IMR-90 (cell line): Measurements from ENCODE around the gene COL20A1. TPM values are rescaled to one million over a fixed set of nuclear protein-coding genes. Genes with fewer than 3 reads are reported as not detected.
A peak's percentile ranks its signal among the peaks of the same experiment; 100 is the strongest.

Experiments used
- ATAC-seq: fragments of 200-7000 bp; cut with Tn5 transposase; 2 replicates; pipeline ENCODE4 v1.9.1; 2020; ENCODE audit warnings: low read depth, mild to moderate bottlenecking, moderate library complexity
- BruUV-seq: library from RNA; stranded (reverse); fragments of 400-500 nt; replicated peaks from 2 replicates; lab custom pipeline; 2021; lab: Mats Ljungman, UMichigan
- CTCF ChIA-PET: fragments of 300-600 bp; formaldehyde crosslinking; extraction: SDS; loops from one replicate; lab custom pipeline; 2021; ENCODE audit warnings: antibody characterized with exemption; lab: Yijun Ruan, JAX
- POLR2A ChIA-PET: fragments of 300-600 bp; sonication (Branson Sonifier 250); formaldehyde crosslinking; loops from one replicate; lab custom pipeline; 2022; ENCODE audit warnings: antibody characterized with exemption; ENCODE audit not compliant: unreplicated experiment; lab: Charles Lee
- DNase-seq: peaks from one replicate; pipeline ENCODE4 v3.0.0; 2013
- H2AFZ ChIP-seq: replicated peaks from 2 replicates; pipeline ENCODE3; 2013; ENCODE audit warnings: low read length, mild to moderate bottlenecking; ENCODE audit not compliant: poor library complexity
- H2AK5ac ChIP-seq: 2 replicates; pipeline ENCODE4 v1.6.1; 2013; ENCODE audit warnings: low read depth, low read length, inconsistent platforms
- H2AK9ac ChIP-seq: replicated peaks from 2 replicates; pipeline ENCODE3; 2013; ENCODE audit warnings: mild to moderate bottlenecking, low read depth, low read length, moderate library complexity; ENCODE audit not compliant: poor library complexity
- H2BK120ac ChIP-seq: 2 replicates; pipeline ENCODE4 v1.6.1; 2013; ENCODE audit warnings: low read depth, low read length, inconsistent platforms
- H2BK15ac ChIP-seq: 3 replicates; pipeline ENCODE4 v1.6.1; 2013; ENCODE audit warnings: low read depth, low read length, inconsistent platforms
- H2BK20ac ChIP-seq: 2 replicates; pipeline ENCODE4 v1.6.1; 2013; ENCODE audit warnings: low read depth, mild to moderate bottlenecking, inconsistent platforms, low read length, moderate library complexity
- H2BK5ac ChIP-seq: 2 replicates; pipeline ENCODE4 v1.6.1; 2013; ENCODE audit warnings: mild to moderate bottlenecking, low read depth, low read length, inconsistent platforms; ENCODE audit not compliant: poor library complexity, severe bottlenecking
- H3K14ac ChIP-seq: replicated peaks from 2 replicates; pipeline ENCODE4 v1.6.1; 2013; ENCODE audit warnings: low read depth, low read length, inconsistent platforms
- H3K18ac ChIP-seq: 2 replicates; pipeline ENCODE4 v1.6.1; 2013; ENCODE audit warnings: low read depth, low read length, control low read depth
- H3K23ac ChIP-seq: 2 replicates; pipeline ENCODE4 v1.6.1; 2013; ENCODE audit warnings: low read depth, low read length, inconsistent platforms
- H3K27ac ChIP-seq: 2 replicates; pipeline ENCODE4 v1.5.1; 2013; ENCODE audit warnings: mild to moderate bottlenecking, control low read depth, low read length; ENCODE audit not compliant: insufficient read depth
- H3K27me3 ChIP-seq: 2 replicates; pipeline ENCODE4 v1.6.1; 2013; ENCODE audit warnings: low read length; ENCODE audit not compliant: control insufficient read depth, insufficient read depth
- H3K36me3 ChIP-seq: 2 replicates; pipeline ENCODE4 v1.6.1; 2013; ENCODE audit warnings: low read length, mixed read lengths; ENCODE audit not compliant: control insufficient read depth, insufficient read depth
- H3K4ac ChIP-seq: 2 replicates; pipeline ENCODE4 v1.6.1; 2013; ENCODE audit warnings: low read depth, low read length, inconsistent platforms
- H3K4me1 ChIP-seq: 2 replicates; pipeline ENCODE4 v1.6.1; 2013; ENCODE audit warnings: low read length, mixed read lengths; ENCODE audit not compliant: control insufficient read depth, insufficient read depth
- H3K4me2 ChIP-seq: 2 replicates; pipeline ENCODE4 v1.6.1; 2013; ENCODE audit warnings: low read depth, mild to moderate bottlenecking, control low read depth, low read length, moderate library complexity
- H3K4me3 ChIP-seq: 2 replicates; pipeline ENCODE4 v1.5.1; 2013; ENCODE audit warnings: low read depth, mild to moderate bottlenecking, control low read depth, low read length, moderate library complexity; ENCODE audit not compliant: insufficient read depth
- H3K56ac ChIP-seq: 2 replicates; pipeline ENCODE4 v1.6.1; 2013; ENCODE audit warnings: low read length, inconsistent platforms; ENCODE audit not compliant: insufficient read depth; ENCODE audit errors: extremely low read depth
- H3K79me1 ChIP-seq, 2 experiments: 2 replicates each; pipeline ENCODE4 v1.6.1; 2013; ENCODE audit warnings: low read length in 2 of 2, inconsistent platforms in 1 of 2, low read depth in 1 of 2
- H3K9ac ChIP-seq: 2 replicates; pipeline ENCODE4 v1.6.1; 2013; ENCODE audit warnings: low read depth, low read length, control low read depth
- H3K9me1 ChIP-seq: 2 replicates; pipeline ENCODE4 v1.6.1; 2013; ENCODE audit warnings: low read length, inconsistent platforms; ENCODE audit not compliant: insufficient read depth
- H3K9me3 ChIP-seq: 2 replicates; pipeline ENCODE4 v1.6.1; 2013; ENCODE audit warnings: low read length; ENCODE audit not compliant: control insufficient read depth, insufficient read depth
- H4K20me1 ChIP-seq: 2 replicates; pipeline ENCODE4 v1.6.1; 2013; ENCODE audit warnings: low read length, inconsistent platforms; ENCODE audit not compliant: insufficient read depth
- H4K5ac ChIP-seq: 2 replicates; pipeline ENCODE4 v1.6.1; 2013; ENCODE audit warnings: mild to moderate bottlenecking, low read depth, low read length, control low read depth
- H4K8ac ChIP-seq, 2 experiments: 2 replicates each; pipeline ENCODE4 v1.6.1; 2013; ENCODE audit warnings: low read depth in 2 of 2, low read length in 2 of 2, control low read depth in 1 of 2, inconsistent platforms in 1 of 2
- H4K91ac ChIP-seq: 2 replicates; pipeline ENCODE4 v1.6.1; 2013; ENCODE audit warnings: low read depth, low read length, inconsistent platforms; ENCODE audit not compliant: insufficient read depth
- MAFK ChIP-seq: IDR thresholded peaks from 2 replicates; pipeline ENCODE4 v1.6.1; 2012; ENCODE audit warnings: low read depth, low read length, improper control_type of control experiment
- USF2 ChIP-seq: fragments of 150-350 bp; IDR thresholded peaks from 2 replicates; pipeline ENCODE4 v1.6.1; 2017; ENCODE audit warnings: mild to moderate bottlenecking, antibody characterized with exemption, low read length, low read depth
- WGBS, 2 experiments: methylation state at CpG; one replicate each; pipeline versions ENCODE4 v1.1.5 to v1.1.7; 2013; ENCODE audit warnings: missing lambda C conversion rate in 2 of 2; ENCODE audit not compliant: insufficient read length in 1 of 2; ENCODE audit errors: extremely low coverage in 2 of 2; 5-methylcytosine and 5-hydroxymethylcytosine counted together
- dilution Hi-C: fragments of 300-500 bp; cut with HindIII; formaldehyde crosslinking; loops from one replicate; pipeline ENCODE4 v1.14.3; 2018; ENCODE audit warnings: low sequenced_read_pairs; ENCODE audit not compliant: unreplicated experiment
- in situ Hi-C: fragments of 300-500 bp; cut with MboI; formaldehyde crosslinking; loops from 3 replicates; pipeline ENCODE4 v1.14.3; 2019; ENCODE audit warnings: low sequenced_read_pairs, inconsistent platforms, mixed read lengths
- intact Hi-C: fragments of 100-400 bp; cut with micrococcal nuclease; formaldehyde crosslinking; loops from 2 replicates; pipeline ENCODE4 v1.10.0; 2022
- polyA plus RNA-seq, 3 experiments: library from polyadenylated mRNA; depleted of rRNA; stranded (reverse); fragments of >200 nt; gene quantifications; 2 replicates each; pipeline ENCODE4 v1.2.3, GENCODE V29; 2012; ENCODE audit warnings: low replicate concordance in 1 of 3
- total RNA-seq: library from RNA; depleted of rRNA; stranded (reverse); fragments of >200 nt; gene quantifications from 2 replicates; pipeline ENCODE4 v1.2.3, GENCODE V29; 2012

COL20A1 gene
- total and polyA plus RNA-seq, 2 of the 4 experiments (the other 2 are of a cell fraction), result not detected

GRCh38 chr20:63260521-63260920, 32.5 kb upstream of the COL20A1 start:
- dilution Hi-C loops, result no loop called here

More at GRCh38 chr20:63260521-63260920, 32.5 kb upstream of the COL20A1 start:
- no peak overlapping the region for H3K56ac ChIP-seq
- no peak overlapping the region for H3K23ac ChIP-seq
- WGBS, 2 experiments, result 25% methylated on average over 2 of the region's 15 CpGs; no CpG with 5 or more reads in 1 of the 2 experiments
- H3K27me3 ChIP-seq, result peaks cover 83% of the 10 kb centered on the region
- POLR2A ChIA-PET, result no interaction called here
- no peak overlapping the region for H2AK5ac ChIP-seq
- H3K79me1 ChIP-seq, result no peaks in the 10 kb centered on the region
- in situ Hi-C loops, result no loop called here
- H3K27ac ChIP-seq, result no peak overlapping the region
- H2AK9ac ChIP-seq, result peak overlapping the region; percentile 78
- no peak overlapping the region for H3K9ac ChIP-seq
- no peak overlapping the region for H3K4me3 ChIP-seq
- no peak overlapping the region for H3K4me2 ChIP-seq
- H2AFZ ChIP-seq, result no peak overlapping the region
- no peak overlapping the region for H4K8ac ChIP-seq
- DNase-seq (no peak), ATAC-seq (no peak)
- no peak overlapping the region for H3K18ac ChIP-seq
- no peaks in the 10 kb centered on the region; the same call in 1 of the 2 replicates for H4K20me1 ChIP-seq
- H3K36me3 ChIP-seq, result no peaks in the 10 kb centered on the region
- no peak overlapping the region for H2BK15ac ChIP-seq
- no peaks in the 10 kb centered on the region; the same call in 1 of the 2 replicates for H3K4me1 ChIP-seq
- no peak overlapping the region for H4K5ac ChIP-seq
- no peak overlapping the region for H3K14ac ChIP-seq
- intact Hi-C loops, result no loop called here
- H4K91ac ChIP-seq, result no peak overlapping the region
- no peak overlapping the region for H2BK20ac ChIP-seq
- TF ChIP-seq USF2, result no peak
- no peak for TF ChIP-seq MAFK
- H2BK120ac ChIP-seq, result no peak overlapping the region
- H3K9me3 ChIP-seq, result peaks cover 2% of the 10 kb centered on the region; the same call in 1 of the 2 replicates
- no TSS peak for BruUV-seq
- no peak overlapping the region for H3K4ac ChIP-seq
- H2BK5ac ChIP-seq, result no peak overlapping the region
- no peaks in the 10 kb centered on the region for H3K9me1 ChIP-seq
- CTCF ChIA-PET, result no interaction called here
